Psoas muscle (tissue), 8 donors: ENCODE results near the gene RPL34. TPM values are rescaled to one million over a fixed set of nuclear protein-coding genes. Genes with fewer than 3 reads are reported as not detected.
A peak's percentile ranks its signal among the peaks of the same experiment; 100 is the strongest.

Experiments
- ATAC-seq, 4 donors: fragments of 200-7000 bp; cut with Tn5 transposase; one replicate each; pipeline ENCODE4 v1.9.1; 2020; ENCODE audit warnings: moderate library complexity in 3 of 4, mild to moderate bottlenecking in 2 of 4
- DNase-seq, 2 donors: peaks; one replicate each; pipeline ENCODE4 v3.0.0-alpha.2; 2020
- H3K27ac ChIP-seq: fragments of 200-600 bp; one replicate; pipeline ENCODE4 v1.8.0; 2022
- H3K27me3 ChIP-seq, 3 donors: fragments of 200-600 bp in 1 of 3; one replicate each; pipeline versions ENCODE4 v1.6.1 to v1.8.0; 2013 to 2022; ENCODE audit warnings: low read length in 2 of 3, mild to moderate bottlenecking in 2 of 3, moderate library complexity in 1 of 3; ENCODE audit not compliant: insufficient read depth in 3 of 3
- H3K36me3 ChIP-seq, 2 donors: fragments of 200-600 bp in 1 of 2; one replicate each; pipeline versions ENCODE4 v1.6.1 to v1.8.0; 2013 to 2022; ENCODE audit warnings: low read depth in 1 of 2, mild to moderate bottlenecking in 1 of 2, moderate library complexity in 1 of 2; ENCODE audit not compliant: insufficient read depth in 1 of 2
- H3K4me1 ChIP-seq: fragments of 200-600 bp; one replicate; pipeline ENCODE4 v1.8.0; 2022
- H3K4me3 ChIP-seq: fragments of 200-600 bp; one replicate; pipeline ENCODE4 v1.8.0; 2022; ENCODE audit warnings: mild to moderate bottlenecking
- H3K9me3 ChIP-seq: fragments of 200-600 bp; one replicate; pipeline ENCODE4 v1.8.0; 2022
- CTCF ChIP-seq: fragments of 200-600 bp; IDR thresholded peaks from one replicate; pipeline ENCODE4 v1.8.0; 2022; ENCODE audit warnings: antibody characterized with exemption
- WGBS, 3 donors: extraction: QIAGEN DNeasy Blood & Tissue Kit; methylation state at CpG; one replicate each; pipeline versions ENCODE4 v1.1.6 to v1.1.7; 2013; 5-methylcytosine and 5-hydroxymethylcytosine counted together
- intact Hi-C, 2 donors: fragments of 100-400 bp; cut with DNase I; formaldehyde crosslinking; loops; one replicate each; pipeline versions ENCODE4 v1.11.0 to v1.14.2; 2022
- polyA plus RNA-seq, 3 donors: library from polyadenylated mRNA; stranded (reverse); fragments of 200-250 nt; gene quantifications; one replicate each; pipeline ENCODE4 v1.2.3, GENCODE V29; 2013
- total RNA-seq, 4 donors: library from RNA; stranded (reverse); fragmentation: NEBNext Ultra II Directional in 2 of 4; extraction: Animal tissue kit (Norgen Biotek cat#: 25700) in 2 of 4; gene quantifications; one replicate each; pipeline versions ENCODE4 v1.2.1 to v1.2.4, GENCODE V29; 2021 to 2023
- donor health status: healthy with polysubstance abuse.
- donor health status: DM: no; HTN: no; CAD: no; lungs with moderate emphysema.
- donor health status: Bipolar disorder and iron deficiency.
- donor health status: healthy.
- donor health status: DM: yes; HTN: yes; CAD: no.
- donor health status: DM: no; HTN: no; CAD: no.
- donor health status: DM: no; HTN: no; CAD: no.
- donor health status: DM: yes; HTN: yes; CAD: no.

RPL34 gene
- total and polyA plus RNA-seq, 7 donors, result 614 to 2,947 (median 727) TPM

- no peak for DNase-seq
- Histone ChIP-seq H3K27me3 (no peaks in the 10 kb centered on the region), H3K4me1 (no peaks in the 10 kb centered on the region), H3K36me3 (no peaks in the 10 kb centered on the region), H3K9me3 (no peaks in the 10 kb centered on the region), H3K4me3 (peak overlapping the region; percentile 34), H3K27ac (no peak overlapping the region)
- no peak for TF ChIP-seq CTCF
- intact Hi-C loops, result no loop called here
- WGBS, 3 donors, result 55 to 65% (median 63%) methylated on average over 10 of the region's 10 CpGs
- ATAC-seq, result no peak
Measured at GRCh38 chr4:108611365-108611764, 9.0 kb upstream of the RPL34 start.

- no peaks in the 10 kb centered on the region for H3K9me3 ChIP-seq
- ATAC-seq (no peak), DNase-seq (no peak)
- H3K27me3 ChIP-seq, result no peaks in the 10 kb centered on the region
- 80 to 89% (median 87%) methylated on average over 6 of the region's 6 CpGs for WGBS, 3 donors
- H3K4me3 ChIP-seq, result no peak overlapping the region
- no peak for TF ChIP-seq CTCF
- no peak overlapping the region for H3K27ac ChIP-seq
- no peaks in the 10 kb centered on the region for H3K4me1 ChIP-seq
- intact Hi-C loops, result no loop called here
- H3K36me3 ChIP-seq, result peaks cover 0 to 3% of the 10 kb centered on the region in 2 donors
Measured at GRCh38 chr4:108612365-108612764, 8.0 kb upstream of the RPL34 start.

GRCh38 chr4:108619372-108620100 lies 840 bp upstream of the RPL34 start:
- Histone ChIP-seq H3K27ac (peak overlapping the region; percentile 89), H3K4me1 (peaks cover 17% of the 10 kb centered on the region), H3K36me3 (peaks cover 17 to 29% of the 10 kb centered on the region in 2 donors), H3K4me3 (peak overlapping the region; percentile 85), H3K27me3 (no peaks in the 10 kb centered on the region), H3K9me3 (no peaks in the 10 kb centered on the region)
- DNase-seq, result no peak
- 70 to 81% (median 75%) methylated on average over 7 of the region's 7 CpGs for WGBS, 3 donors
- TF ChIP-seq CTCF, result no peak
- intact Hi-C loops, result loop anchor here in 1 of 2 donors (1.0 kb wide), 1 partner anchor 31 kb away; the partner anchor contains the start of gene OSTC
- ATAC-seq, result peak in 1 of 4 donors; percentile 11

GRCh38 chr4:108620933-108621905 lies 843 bp downstream of the RPL34 start:
- TF ChIP-seq CTCF, result no peak
- Histone ChIP-seq H3K27me3 (no peaks in the 10 kb centered on the region), H3K36me3 (peaks cover 17 to 46% of the 10 kb centered on the region in 2 donors), H3K4me1 (peaks cover 17% of the 10 kb centered on the region), H3K9me3 (no peaks in the 10 kb centered on the region), H3K4me3 (peak overlapping the region; percentile 85), H3K27ac (peak overlapping the region; percentile 89)
- peak in 2 of 4 donors; percentile 34 to 45 for ATAC-seq
- no peak for DNase-seq
- 9 to 11% (median 10%) methylated on average over 23 of the region's 23 CpGs for WGBS, 3 donors
- intact Hi-C loops, result loop anchor here in 1 of 2 donors (1.0 kb wide), 1 partner anchor 29 kb away; the partner anchor contains the start of gene OSTC
